HK-2 (cell line): Measurements from ENCODE around the gene PKNOX2.

Source experiments
- DNase-seq: peaks from one replicate; pipeline ENCODE4 v3.0.0-alpha.2; 2018; ENCODE audit not compliant: unreplicated experiment

PKNOX2 gene

GRCh38 chr11:125236072-125236825 lies 71.7 kb downstream of the PKNOX2 start:
- DNase-seq = no peak

GRCh38 chr11:125239585-125240560 lies 75.3 kb downstream of the PKNOX2 start:
- DNase-seq = no peak

DNA sequence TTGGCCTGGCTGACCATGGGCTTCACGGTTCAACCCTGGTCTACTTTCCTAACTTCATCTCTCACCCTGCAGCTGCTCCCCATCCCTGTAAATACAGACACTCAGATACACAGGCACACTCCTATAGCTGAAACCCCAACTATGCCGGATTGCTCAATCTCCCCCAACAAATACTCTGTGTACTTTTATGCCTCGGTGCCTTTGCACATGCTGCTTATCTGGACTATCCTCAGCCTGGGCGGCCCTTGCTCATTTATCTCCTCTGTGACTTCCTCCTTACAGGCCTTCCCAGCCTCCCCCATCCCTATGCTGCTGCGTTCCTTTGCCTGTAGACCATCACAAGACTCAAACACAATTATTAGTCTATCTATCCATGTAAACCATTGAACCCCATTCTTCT lies 76.6 kb downstream of the PKNOX2 start:
- no peak for DNase-seq

DNA sequence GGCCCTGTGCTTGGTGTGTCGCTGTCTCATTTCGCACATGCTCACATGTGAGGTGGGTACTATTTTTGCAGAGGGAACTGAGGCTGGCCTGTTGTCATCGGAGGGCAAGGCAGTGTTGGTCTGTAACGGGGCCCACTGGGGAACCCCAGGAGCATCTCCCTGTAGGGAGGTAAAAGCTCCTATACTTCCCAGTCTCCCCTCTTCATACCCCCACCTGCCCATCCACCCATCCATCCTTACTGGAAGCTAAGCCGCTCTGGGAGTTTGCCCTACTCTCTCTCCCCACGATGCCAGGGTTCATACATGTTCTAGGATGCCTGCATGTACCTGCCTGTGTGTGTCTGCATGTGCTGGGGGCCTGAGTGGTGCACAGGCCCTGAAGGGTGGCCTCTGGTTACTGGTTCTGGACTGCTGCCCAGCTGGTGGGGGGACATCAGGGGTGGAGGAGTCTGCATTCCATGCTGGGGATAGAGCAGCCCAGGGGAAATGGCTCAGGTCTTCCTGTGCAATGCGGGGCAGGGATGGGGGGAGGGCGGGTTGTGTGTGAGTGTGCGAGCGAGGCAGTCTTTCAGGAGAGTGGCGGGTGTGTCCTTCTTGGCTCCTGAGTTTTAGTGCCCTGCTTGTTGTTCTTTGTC lies 77.7 kb downstream of the PKNOX2 start:
- DNase-seq = no peak

- DNase-seq = no peak
Observed at GRCh38 chr11:125244166-125244565, 79.6 kb downstream of the PKNOX2 start.

DNA sequence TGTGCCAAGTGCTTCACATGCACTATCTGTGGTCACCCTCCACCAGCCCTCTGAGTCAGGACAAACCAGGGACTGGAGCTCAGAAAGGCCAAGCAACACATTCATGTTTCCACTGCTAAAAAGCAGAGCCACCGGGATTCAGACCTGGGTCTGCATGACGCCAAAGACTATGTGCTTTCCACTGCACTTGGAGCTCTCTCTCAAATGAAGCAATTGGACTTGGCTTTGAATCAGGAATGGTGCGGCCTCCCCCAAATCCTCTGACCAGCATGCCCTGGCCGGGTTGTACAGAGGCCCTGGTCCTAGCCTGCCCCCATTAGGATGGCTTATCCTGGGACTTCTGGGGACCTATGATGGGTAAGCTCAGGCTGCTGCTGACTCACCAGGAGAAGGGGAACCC lies 80.7 kb downstream of the PKNOX2 start:
- DNase-seq = no peak

GRCh38 chr11:125247431-125247830 lies 82.9 kb downstream of the PKNOX2 start:
- no peak for DNase-seq

- no peak for DNase-seq
Observed at GRCh38 chr11:125250318-125251213, 86.0 kb downstream of the PKNOX2 start.

DNA sequence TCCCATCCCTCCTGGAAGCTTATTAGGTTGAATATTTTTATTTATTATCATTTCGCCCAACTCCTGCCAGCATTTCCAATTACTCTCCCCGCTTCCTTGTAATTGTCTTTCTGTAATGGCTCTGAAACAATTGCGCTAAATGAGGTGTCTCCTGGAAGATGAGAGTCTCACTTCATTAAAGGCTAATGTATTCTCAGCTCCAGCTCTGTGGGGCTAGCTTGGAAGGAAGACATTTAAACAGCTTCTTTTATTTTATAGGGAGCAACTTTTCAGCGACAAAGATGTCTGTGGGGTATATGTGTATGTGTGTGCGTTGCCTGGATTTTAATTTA lies 86.6 kb downstream of the PKNOX2 start:
- DNase-seq = no peak

- DNase-seq = no peak
Observed at GRCh38 chr11:125251956-125252355, 87.4 kb downstream of the PKNOX2 start.

GRCh38 chr11:125253289-125253688 lies 88.7 kb downstream of the PKNOX2 start:
- DNase-seq = no peak

DNA sequence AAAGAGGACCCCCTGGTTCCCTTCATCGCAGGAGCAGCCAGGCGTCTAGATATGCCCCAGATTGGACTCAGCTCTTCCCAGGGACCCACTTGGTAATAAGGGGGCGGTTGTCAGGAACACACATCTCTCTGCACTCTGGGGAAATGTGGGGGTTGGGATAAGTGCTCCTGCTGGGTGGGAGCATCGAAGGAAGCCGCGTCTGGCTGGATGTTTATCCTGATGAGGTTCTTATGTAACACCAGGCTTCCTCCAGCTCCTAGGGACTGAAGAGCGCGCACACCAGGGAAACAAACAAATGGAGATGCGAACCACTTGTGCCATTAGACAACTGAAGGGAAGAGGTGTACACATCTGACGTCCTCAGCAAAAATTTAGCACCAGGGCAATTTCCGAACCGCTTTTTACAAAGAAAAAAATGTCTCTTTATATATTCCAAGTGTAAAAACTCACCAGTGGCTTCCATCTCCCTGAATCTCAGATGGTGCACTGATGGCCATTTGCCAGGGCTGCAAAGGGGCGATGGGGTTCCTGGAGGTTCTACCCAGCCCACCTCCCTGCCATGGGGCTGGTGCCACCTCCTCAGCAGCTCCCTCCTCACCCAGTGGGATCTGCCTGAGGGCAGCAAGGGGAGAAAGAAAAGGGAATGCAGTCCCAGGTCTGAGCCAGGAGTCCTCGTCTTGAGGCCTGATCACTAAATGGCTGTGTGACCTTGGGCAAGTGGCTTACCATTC lies 89.4 kb downstream of the PKNOX2 start:
- DNase-seq = no peak

DNA sequence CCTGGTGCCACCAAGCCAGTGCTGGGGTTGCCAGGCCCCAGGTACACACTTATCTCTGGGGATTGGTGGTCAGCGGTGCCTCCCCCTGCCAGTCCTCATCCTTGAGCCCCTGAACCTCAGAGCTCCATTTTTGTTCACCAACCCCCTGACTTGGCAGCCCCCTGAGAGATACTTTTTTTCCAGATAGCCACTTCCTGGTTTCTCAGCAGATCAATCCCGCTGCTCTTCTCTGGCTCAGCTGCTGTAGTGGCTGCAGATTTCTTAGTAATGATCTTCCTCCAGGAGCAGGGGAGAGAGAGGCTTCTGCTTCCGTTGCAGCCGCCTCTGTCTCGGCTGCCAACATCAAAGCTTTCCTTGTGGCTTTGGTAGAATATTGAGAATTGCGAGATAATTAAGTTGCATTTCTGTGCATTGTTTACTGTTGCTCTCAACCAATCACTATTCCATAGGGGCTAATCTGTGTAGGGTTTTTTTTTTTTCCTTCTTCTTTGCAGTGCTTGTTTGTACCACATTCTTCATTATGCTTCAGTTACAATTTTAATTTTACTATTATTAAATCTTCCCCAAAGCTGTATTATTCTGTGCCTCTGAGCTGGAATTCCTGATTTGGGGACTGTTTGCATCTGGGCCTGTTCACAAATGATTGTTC lies 92.1 kb downstream of the PKNOX2 start:
- no peak for DNase-seq

DNA sequence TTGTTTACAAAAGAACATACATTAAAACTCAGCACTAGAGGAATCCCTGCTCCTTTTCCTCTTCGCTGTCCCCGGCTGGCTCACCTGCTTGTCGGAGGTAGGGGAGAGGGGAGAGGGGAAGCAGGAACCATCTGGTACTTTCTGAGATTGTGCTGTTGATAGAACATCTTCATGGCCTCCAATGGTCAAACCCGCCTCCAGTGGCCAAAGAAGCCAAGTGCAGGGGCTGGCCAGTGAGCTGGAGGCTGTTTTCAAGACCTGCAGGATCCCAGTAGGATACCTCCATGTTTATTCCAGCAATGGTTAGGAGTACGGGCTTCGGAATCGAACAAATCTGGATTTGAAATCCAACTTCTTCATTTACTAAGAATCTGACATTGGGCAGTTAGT lies 92.6 kb downstream of the PKNOX2 start:
- no peak for DNase-seq

GRCh38 chr11:125257751-125258150 lies 93.2 kb downstream of the PKNOX2 start:
- DNase-seq = no peak

- no peak for DNase-seq
Observed at GRCh38 chr11:125258291-125259032, 93.9 kb downstream of the PKNOX2 start.

DNA sequence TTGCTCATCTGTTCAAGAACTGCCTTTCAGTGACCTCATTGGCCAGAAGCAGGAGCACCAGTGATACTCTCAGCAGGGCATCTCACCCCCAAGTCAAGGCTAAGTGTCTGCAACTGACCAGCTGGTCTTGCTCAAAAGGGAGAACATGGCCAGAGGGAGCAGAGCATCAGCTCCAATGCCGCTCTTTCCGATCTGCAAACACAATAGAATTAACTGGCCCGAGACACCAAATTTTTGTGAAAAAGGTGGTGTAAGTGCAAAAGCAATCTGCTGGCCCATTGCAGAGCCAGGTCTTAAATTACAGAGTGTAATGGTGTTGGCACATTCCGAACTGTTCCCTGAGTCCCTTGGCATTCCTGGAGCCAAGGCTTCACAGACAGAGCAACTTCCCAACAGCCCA lies 97.0 kb downstream of the PKNOX2 start:
- DNase-seq = no peak

- DNase-seq = no peak
Observed at GRCh38 chr11:125262194-125262829, 97.8 kb downstream of the PKNOX2 start.

GRCh38 chr11:125262830-125263218 lies 98.3 kb downstream of the PKNOX2 start:
- no peak for DNase-seq
